Posterior vena cava (tissue), 2 donors: ENCODE results near the gene RHEBL1. TPM values are rescaled to one million over a fixed set of nuclear protein-coding genes. Genes with fewer than 3 reads are reported as not detected.
A peak's percentile ranks its signal among the peaks of the same experiment; 100 is the strongest.

ENCODE experiments used
- DNase-seq: peaks from one replicate; pipeline ENCODE4 v3.0.0-alpha.2; 2020; ENCODE audit warnings: low spot score
- intact Hi-C, 2 donors: fragments of 100-400 bp; cut with DNase I; formaldehyde crosslinking; loops; one replicate each; pipeline versions ENCODE4 v1.14.1 to v1.14.2; 2022 to 2023
- total RNA-seq, 2 donors: library from RNA; stranded (reverse); fragmentation: NEBNext Ultra II Directional; extraction: Animal tissue kit (Norgen Biotek cat#: 25700); gene quantifications; one replicate each; pipeline ENCODE4 v1.2.1, GENCODE V29; 2021
- donor health status: DM: yes; HTN: yes; CAD: no.
- donor health status: DM: yes; HTN: yes; CAD: no.

RHEBL1 gene
- total RNA-seq, 2 donors from 2014 or later, result 0.38 TPM; not detected in 1

DNA sequence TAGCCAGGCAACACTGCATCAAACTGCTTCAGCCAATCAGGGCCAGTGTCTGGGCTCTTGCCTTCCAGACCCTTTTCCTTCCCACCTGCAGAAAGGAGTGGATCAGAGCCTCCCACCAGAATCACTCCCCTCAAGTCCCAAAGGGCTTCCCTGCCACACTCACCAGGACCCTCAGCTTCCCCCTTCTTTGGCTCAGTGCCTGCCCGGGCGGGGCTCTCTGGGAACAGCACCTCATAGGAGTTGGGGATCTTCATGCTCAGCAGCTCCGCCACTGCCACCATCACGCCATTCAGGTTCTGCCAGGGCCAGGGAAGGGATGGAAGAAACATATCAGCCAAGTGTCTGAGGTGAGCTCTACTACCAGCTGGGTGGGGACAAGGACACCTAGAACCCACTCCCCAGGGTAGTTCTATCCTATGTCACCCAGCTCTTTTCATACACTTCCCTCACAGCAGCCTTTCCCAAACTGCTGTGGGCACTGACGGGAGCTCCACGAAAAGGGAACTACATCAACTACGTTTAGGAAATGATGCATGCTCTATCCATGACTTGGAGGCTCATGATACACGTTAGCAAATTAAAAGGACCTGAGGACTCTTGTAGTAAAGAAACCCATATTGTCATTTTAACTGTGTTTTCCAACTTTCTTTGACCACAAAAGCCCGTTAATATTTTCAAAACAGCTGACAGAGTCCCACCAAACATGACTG, 41.8 kb downstream of the RHEBL1 start:
- intact Hi-C loops, result no loop called here
- DNase-seq, result no peak

DNA sequence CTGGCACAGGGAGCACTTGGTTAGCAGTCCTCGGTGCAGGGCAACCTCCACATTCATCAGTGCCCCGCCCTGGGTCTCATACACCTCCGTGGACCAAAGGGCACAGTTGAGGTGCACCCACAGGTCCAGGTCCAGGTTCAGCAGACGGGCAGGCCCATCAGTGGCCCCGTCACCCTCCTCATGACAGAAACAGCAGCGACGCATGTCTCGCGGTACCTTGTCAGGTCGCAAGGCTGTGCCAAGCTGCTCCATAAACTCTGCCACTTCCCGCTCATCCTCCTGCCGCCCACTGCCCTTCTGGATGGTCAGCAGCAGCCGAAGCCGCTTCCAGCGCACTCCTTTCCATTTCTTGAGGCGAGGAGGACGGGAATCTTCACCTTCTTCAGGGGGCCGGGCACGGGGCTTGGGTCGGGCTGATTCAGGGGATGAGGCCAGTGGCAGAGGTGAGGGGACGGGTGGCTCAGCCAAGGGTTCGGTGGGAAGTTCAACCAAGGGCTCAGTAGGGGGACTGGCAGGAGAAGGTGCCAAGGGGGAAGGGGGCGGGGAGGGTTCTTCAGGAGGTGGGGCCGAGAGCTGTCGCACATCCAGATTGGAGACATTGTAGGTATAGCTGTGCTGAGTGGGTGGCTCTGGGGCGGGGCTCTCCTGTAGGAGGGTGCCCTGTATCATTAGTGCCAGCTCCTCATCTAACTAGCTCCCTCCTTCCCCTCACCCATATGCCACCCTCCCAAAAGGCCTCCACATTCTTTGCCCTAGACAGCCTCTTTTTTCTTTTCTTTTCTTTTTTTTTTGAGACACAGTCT, 42.9 kb downstream of the RHEBL1 start:
- intact Hi-C loops, result no loop called here
- no peak for DNase-seq

DNA sequence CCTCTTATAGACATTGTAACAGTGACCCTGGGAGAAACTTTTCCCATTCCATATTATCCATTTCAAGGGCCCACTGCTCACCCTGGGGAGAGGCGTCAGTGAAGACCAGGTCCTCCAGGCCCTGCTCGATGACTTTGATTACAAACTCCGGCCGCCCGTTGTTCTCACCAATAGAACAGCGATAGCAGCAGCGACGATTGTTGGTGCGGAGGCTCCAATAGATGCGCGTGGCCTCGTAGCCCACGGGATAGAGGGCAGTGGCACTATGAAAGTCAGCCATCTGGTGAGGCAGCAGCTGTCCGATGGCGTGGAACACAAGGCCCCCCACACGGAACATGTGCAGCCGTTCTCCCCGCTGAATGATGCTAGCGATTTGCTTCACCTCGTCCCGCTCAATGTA, 43.7 kb downstream of the RHEBL1 start:
- intact Hi-C loops, result no loop called here

DNA sequence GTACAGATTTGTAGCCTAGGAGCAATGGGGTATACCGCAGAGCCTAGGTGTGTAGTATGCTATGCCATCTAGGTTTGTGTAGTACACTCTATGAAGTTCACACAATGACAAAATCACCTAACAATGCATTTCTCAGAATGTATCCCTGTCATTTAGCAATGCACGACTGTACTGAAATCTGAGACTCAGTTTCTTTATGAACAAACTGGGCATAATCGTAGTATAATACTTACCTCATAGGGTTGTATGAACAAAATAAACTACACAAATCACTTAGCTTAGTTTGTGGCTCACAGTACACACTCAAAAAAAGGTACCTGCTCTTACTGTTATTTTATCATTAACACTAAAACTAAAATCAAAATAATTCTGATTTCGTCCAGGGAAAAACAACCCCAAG, 44.3 kb downstream of the RHEBL1 start:
- intact Hi-C loops, result no loop called here

More for the DNA sequence above, 43.7 kb downstream of the RHEBL1 start:
- DNase-seq, result no peak

DNA sequence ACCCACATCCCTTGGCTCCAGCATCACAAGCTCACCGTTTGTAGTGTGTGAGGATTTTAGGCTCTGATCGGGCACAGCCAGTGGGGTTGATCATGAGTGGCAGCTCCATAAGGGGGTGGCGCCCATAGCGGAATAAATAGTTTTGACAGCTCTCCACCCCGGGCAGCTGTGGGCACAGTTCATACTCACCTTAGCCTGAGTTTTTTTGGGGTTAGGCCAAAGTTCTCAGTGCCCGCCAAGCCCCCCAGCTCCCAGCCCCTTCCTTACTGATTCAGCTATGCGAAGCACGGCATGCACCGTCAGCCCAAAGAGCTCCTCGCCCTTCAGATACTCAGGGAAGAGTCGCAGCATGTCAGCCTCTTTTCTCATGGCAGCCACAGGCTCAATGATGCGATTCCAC, 45.2 kb downstream of the RHEBL1 start:
- intact Hi-C loops, result no loop called here
- DNase-seq, result no peak

More for the DNA sequence above, 44.3 kb downstream of the RHEBL1 start:
- DNase-seq, result no peak

DNA sequence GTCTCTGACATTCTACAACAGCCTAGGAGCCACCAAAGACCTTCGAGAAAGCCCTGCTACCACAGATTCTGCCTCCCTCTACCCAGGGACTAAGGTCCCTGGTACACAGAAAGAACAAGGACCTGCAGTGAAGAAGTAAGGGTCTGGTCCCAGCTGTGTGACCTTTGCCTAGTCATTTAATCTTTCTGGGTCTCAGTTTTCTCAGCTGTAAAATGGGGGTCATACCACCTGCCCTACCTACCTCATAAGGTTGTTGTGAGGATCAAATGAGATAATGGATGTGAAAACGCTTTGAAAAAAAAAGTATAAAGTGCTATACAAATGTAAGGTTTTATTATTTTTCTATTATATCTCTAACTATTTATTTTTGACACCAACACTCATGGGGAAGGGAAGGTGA, 46.0 kb downstream of the RHEBL1 start:
- DNase-seq, result no peak
- intact Hi-C loops, result no loop called here

DNA sequence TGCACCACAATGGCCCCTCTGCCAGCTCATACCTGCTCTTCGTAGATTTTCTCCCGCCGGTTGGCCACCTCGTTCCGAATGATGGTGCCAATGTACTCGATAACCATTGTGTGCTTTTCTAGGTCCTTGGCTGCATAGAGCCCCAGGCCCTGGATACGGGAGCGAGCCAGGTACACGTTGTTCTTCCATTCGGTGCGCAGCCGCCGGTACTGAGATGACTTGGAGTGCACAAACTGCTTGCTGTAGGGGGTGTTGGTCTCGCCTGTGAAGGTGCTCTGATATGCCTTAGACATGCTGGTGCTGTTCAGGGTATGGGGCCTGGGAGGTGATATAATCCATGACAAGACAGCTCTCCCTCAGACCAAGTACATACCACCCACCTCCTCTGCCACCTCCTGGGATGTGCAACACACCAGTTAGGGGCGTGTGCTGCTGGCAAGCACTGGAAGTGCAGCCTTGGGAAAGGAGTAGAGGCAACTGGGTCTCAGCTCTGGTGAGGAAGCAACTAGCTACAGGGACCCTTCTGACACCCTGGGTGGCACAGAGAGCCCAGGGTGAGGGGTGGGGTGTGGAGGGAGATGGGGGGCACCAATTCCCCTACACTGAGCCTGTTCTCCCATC, 47.1 kb downstream of the RHEBL1 start:
- no peak for DNase-seq
- intact Hi-C loops, result no loop called here

DNA sequence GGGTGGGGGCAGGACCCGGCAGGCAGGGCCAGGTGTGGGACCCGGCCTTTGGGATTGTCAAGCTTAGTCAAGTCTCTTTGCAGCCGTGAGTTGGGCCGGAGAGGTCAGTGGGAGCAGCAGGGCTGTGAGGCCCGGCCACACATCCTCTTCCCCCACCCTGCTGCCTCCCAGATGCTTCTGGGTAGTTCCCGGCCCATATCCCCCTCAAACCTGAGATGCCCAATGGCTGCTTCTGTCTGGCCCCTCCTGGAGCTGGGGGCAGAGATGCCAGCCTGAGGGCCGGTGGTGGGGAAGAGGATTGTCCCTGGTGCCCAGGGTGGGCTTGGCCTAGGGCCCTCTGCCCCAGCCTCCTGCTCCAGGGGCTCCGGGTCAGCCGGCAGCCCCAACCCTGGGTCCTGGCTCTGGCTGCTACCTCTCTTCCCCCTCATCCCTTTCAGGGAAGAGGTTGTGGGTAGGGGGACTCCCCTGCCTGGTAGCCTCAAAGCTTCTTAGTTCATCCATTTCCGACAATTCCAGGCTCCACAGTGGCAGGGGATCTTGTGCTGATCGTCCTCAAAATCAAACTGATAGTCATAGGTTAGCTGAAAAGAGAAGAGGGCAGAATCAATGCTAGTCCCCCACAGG, 48.4 kb downstream of the RHEBL1 start:
- intact Hi-C loops, result no loop called here
- no peak for DNase-seq

DNA sequence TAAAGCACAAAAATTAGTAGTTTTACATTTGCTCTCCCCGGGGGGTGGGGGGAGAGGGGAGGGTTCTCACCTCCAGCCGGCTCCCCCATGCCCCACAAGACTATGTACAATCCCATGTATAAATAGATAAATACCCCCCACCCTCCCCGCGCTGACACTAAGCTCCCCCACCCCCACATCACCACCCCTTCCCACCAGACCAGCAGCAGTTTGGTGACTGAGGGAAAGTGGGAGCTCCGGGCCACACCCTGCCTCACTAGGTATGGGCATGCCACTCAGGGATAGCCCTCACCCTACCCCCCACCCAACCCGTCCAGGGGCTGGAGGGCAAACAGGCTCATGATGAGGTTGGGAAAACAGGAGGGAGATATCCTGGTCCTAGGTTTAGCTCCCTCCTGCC, 49.3 kb downstream of the RHEBL1 start:
- no peak for DNase-seq

DNA sequence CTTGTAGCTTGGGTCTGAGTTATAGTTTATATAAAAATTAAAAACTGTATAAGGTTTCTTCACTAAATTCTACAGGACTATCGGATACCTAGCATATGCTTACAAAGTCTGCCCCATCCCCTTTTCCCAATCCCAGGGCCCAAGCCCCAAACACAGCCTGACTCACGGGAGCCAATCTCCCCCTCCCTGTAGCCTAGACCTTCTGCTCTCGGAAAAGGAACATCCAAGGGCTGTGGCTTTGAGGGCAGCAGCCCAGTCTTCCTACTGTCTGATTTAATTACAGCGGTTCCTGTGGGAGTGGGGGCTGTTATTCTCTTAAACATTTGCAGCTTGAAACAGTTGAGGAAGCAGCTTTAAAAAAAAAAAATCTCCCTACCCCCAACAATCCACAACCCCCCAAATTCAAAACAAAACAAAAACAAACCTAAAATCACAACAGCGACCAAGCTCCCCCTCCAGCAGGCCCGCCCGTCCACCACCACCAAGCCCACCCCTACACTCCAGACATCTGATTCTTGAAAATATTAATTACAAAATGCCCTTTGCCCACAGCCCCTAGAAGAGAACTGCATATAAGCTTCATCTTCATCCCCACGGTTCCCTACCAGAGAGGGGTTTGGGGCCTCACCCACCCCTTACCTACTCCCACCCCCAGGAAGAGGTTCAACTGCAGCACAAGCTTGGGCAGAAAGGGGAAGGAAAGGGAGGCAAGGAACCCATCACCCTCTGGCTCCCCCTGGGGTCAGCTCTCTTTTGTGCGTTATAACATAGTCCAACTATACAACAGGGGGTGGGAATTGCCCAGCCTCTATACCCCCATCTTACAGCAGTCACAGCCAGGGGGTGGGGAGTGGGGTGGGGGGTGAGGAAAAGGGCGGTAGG, 50.1 kb downstream of the RHEBL1 start:
- DNase-seq, result no peak
- intact Hi-C loops, result loop anchor here in 1 of 2 donors (2.0 kb wide), 1 partner anchor 41 kb away; the partner anchor contains the start of gene KMT2D

More for the DNA sequence above, 49.3 kb downstream of the RHEBL1 start:
- intact Hi-C loops, result no loop called here

DNA sequence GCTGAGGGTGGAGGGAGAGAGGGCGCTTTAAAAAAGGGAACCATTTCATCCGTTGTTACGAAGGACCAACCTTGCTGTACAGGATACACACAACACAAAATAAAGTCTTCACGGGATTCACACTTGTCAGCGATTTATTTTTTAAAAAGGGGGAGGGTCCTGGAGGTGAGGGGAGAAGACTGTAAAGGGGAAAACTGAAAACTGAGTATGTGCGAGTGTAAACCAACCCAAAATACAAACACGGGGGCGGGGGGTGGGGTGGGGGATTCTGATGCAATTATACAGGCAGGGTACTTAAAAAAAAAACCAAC, 50.7 kb downstream of the RHEBL1 start:
- intact Hi-C loops, result loop anchor here in 1 of 2 donors (2.0 kb wide), 1 partner anchor 42 kb away; the partner anchor contains the start of gene KMT2D
- no peak for DNase-seq

DNA sequence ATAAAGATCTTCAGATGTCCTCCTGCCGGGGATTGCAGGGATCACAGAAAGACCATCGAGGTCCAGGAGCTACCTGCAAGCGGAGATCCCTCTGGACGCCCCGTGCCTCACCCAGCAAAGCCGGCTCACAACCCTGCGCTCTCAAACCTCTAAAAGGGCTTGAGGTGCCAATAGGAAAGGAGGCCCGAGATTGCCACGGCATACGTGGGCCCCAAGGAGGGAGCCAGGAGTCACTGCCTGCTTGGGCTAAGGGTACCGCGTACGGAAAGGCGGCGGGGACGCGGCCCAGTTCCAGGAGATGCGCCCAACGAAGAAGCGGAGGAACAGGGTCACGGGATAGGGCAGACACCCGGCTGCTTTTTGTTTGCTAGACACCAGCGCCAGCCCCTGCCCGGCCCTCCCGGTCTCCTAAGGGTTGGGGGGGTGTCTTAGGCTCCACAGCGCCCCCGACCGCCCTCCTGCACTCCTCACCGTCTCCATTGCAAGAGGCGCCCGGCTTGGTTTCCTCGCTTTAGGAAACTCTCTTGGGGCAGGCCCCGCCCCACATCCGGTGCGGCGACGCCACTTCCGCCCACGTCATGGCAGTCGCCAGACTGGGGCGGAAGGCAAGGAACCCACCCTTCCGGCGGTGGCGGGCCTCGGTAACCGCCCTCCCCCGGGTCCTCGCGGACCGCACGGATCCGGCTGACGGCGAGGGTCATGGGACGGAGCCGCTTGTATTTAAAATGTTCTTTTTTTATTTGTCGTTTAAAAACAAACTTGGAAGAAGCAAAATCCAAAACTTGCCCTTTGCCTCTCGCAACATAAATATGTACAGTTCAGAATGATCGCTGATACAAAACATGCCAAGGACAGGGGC, 51.3 kb downstream of the RHEBL1 start, which contains the start of gene PRKAG1:
Gene PRKAG1, minus strand, starts transcription at position 516 of the 859 bp plus-strand sequence. Its CDS starts 36 bp downstream, at position 480.
- peak; percentile 99 for DNase-seq
- intact Hi-C loops, result loop anchor here in 1 of 2 donors (2.0 kb wide), 1 partner anchor 42 kb away; the partner anchor contains the start of gene KMT2D

DNA sequence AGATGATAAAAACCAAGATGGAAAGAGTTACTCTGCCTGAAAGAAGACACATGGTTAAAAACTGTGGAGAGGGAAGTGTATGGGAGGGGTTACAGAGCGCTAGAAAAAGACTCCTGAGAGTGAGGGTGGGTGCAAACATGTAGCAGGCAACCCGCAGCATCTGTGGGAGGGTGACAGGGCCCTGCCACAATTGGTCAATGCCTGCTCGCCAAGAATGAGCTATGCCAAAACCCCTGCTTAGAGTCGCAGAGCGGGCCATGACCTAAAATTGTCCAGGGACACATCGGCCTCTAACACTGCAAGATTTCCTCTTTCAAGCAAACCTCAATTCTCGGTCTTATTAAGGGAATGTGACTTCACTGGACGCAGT, 51.9 kb downstream of the RHEBL1 start:
- DNase-seq, result no peak
- intact Hi-C loops, result loop anchor here in 1 of 2 donors (2.0 kb wide), 1 partner anchor 43 kb away; the partner anchor contains the start of gene KMT2D

DNA sequence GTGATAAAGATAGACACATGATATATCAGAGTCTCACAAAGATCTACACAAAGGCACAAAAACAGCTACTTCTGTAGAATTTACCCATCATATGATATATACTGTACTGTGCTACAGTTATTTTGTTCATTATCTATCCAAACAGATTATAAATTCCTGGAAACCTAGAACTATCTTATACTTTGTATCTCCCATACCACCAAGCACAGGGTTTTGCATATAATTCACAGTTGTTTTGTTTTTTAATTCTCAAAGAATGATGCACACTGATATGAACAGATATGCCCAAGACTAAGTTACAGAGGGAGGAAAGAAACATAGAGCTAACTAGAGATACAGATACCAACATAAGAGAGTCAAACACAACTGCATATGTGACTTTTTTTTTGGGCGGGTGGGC, 54.6 kb downstream of the RHEBL1 start:
- no peak for DNase-seq
- intact Hi-C loops, result no loop called here
